ENCODE data around the gene AIG1. TPM values are rescaled to one million over a fixed set of nuclear protein-coding genes. Genes with fewer than 3 reads are reported as not detected.

Gene AIG1
- total and polyA plus RNA-seq, 2 of the 4 experiments (the other 2 are of a cell fraction): 21.3 to 27.1 TPM

DNA sequence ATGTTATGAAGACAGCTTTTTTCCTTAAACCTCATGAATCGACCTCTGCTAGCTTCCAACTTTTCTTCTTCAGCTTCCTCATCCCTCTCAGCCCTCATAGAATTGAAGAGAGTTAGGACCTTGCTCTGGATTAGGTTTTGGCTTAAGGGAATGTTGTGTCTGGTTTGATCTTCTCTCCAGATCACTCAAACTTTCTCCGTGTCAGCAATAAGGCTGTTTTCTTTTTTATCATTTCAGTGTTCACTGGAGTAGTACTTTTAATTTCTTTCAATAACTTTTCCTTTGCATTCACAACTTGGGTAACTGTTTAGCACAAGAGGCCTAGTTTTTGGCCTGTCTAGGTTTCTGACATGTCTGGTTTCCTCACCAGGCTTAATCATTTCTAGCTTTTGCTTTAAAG, 32.6 kb downstream of the AIG1 start:
- POLR2A ChIA-PET (ENCODE audit: unreplicated experiment): no interaction called here
- H4K5ac ChIP-seq (ENCODE audit: low read depth, low read length): no peak overlapping the region

More for the DNA sequence above, 32.6 kb downstream of the AIG1 start:
- no peaks in the 10 kb centered on the region for H3K4me1 ChIP-seq (ENCODE audit: control insufficient read depth, insufficient read depth, low read length)
- H3K18ac ChIP-seq (ENCODE audit: low read depth, low read length): no peak overlapping the region
- no peak overlapping the region for H3K4ac ChIP-seq (ENCODE audit: low read depth, low read length)
- no peak overlapping the region for H2AK5ac ChIP-seq (ENCODE audit: low read depth, low read length)
- ATAC-seq (ENCODE audit: low read depth) (no peak), DNase-seq (no peak)
- TF ChIP-seq MAFK (IDR thresholded peaks at IDR 0.05; ENCODE audit: low read depth, low read length): peak; percentile 15; the same call in 1 of the 2 replicates
- no peak for TF ChIP-seq RAD21 (IDR thresholded peaks at IDR 0.05; ENCODE audit: low read length)
- no peak overlapping the region for H2AK9ac ChIP-seq (replicated peaks; ENCODE audit: low read depth, low read length, poor library complexity)
- no peak overlapping the region for H3K4me2 ChIP-seq (ENCODE audit: low read depth, low read length)
- no peak overlapping the region for H3K9ac ChIP-seq (ENCODE audit: low read depth, low read length)
- H3K79me1 ChIP-seq (ENCODE audit: low read depth in 1 of 2, low read length in 2 of 2): no peaks in the 10 kb centered on the region
- no peak overlapping the region for H2BK15ac ChIP-seq (ENCODE audit: low read depth, low read length)
- CTCF ChIA-PET: no interaction called here
- H3K23ac ChIP-seq (ENCODE audit: low read depth, low read length): no peak overlapping the region
- no peaks in the 10 kb centered on the region for H3K36me3 ChIP-seq (ENCODE audit: control insufficient read depth, insufficient read depth, low read length)
- no peak overlapping the region for H2BK5ac ChIP-seq (ENCODE audit: low read depth, low read length, poor library complexity, severe bottlenecking)
- no peak overlapping the region for H3K4me3 ChIP-seq (ENCODE audit: insufficient read depth, low read depth, low read length)
- no peak overlapping the region for H4K91ac ChIP-seq (ENCODE audit: insufficient read depth, low read depth, low read length)
- BruUV-seq (replicated peaks): no TSS peak
- no peak overlapping the region for H4K8ac ChIP-seq (ENCODE audit: low read depth in 2 of 2, low read length in 2 of 2)
- no peak overlapping the region for H2AFZ ChIP-seq (replicated peaks; ENCODE audit: low read length, poor library complexity)
- H2BK20ac ChIP-seq (ENCODE audit: low read depth, low read length): no peak overlapping the region
- no peaks in the 10 kb centered on the region for H4K20me1 ChIP-seq (ENCODE audit: insufficient read depth, low read length)
- no CpG with 5 or more reads among the region's 2 CpGs for WGBS, 2 experiments (ENCODE audit: extremely low coverage in 2 of 2, insufficient read length in 1 of 2)
- H3K56ac ChIP-seq (ENCODE audit: extremely low read depth, insufficient read depth, low read length): no peak overlapping the region
- dilution Hi-C loops (cut with HindIII; ENCODE audit: low sequenced_read_pairs, unreplicated experiment): no loop called here
- H3K27ac ChIP-seq (ENCODE audit: insufficient read depth, low read length): no peak overlapping the region
- in situ Hi-C loops (cut with MboI; ENCODE audit: low sequenced_read_pairs): no loop called here
- H3K14ac ChIP-seq (replicated peaks; ENCODE audit: low read depth, low read length): no peak overlapping the region
- no peaks in the 10 kb centered on the region for H3K9me3 ChIP-seq (ENCODE audit: control insufficient read depth, insufficient read depth, low read length)
- no peak overlapping the region for H2BK120ac ChIP-seq (ENCODE audit: low read depth, low read length)
- H3K9me1 ChIP-seq (ENCODE audit: insufficient read depth, low read length): no peaks in the 10 kb centered on the region
- H3K27me3 ChIP-seq (ENCODE audit: control insufficient read depth, insufficient read depth, low read length): no peaks in the 10 kb centered on the region
- intact Hi-C loops (cut with micrococcal nuclease): no loop called here
